Colonic mucosa (tissue), 4 donors: ENCODE results near the gene MAGEA2B. TPM values are rescaled to one million over a fixed set of nuclear protein-coding genes. Genes with fewer than 3 reads are reported as not detected.
"Not testable (repeated sequence)": the region's sequence is repeated elsewhere in the genome, so short reads cannot be mapped to it uniquely, and the experiment has no call there.

Experiments
- DNase-seq: peaks from one replicate; pipeline ENCODE4 v3.0.0-alpha.2; 2020
- H3K27ac ChIP-seq: fragments of 200-600 bp; one replicate; pipeline ENCODE4 v1.8.0; 2021
- H3K27me3 ChIP-seq: fragments of 200-600 bp; one replicate; pipeline ENCODE4 v1.8.0; 2021
- H3K36me3 ChIP-seq: fragments of 200-600 bp; one replicate; pipeline ENCODE4 v1.8.0; 2021
- H3K4me1 ChIP-seq: fragments of 200-600 bp; one replicate; pipeline ENCODE4 v1.8.0; 2021; ENCODE audit warnings: mild to moderate bottlenecking
- H3K4me3 ChIP-seq: fragments of 200-600 bp; one replicate; pipeline ENCODE4 v1.8.0; 2021
- H3K9ac ChIP-seq, 2 donors: one replicate each; pipeline ENCODE4 v1.7.0; 2013; ENCODE audit warnings: control low read depth in 2 of 2, low read depth in 2 of 2, low read length in 2 of 2
- H3K9me3 ChIP-seq: fragments of 200-600 bp; one replicate; pipeline ENCODE4 v1.8.0; 2021
- CTCF ChIP-seq: fragments of 200-600 bp; IDR thresholded peaks from one replicate; pipeline ENCODE4 v1.8.0; 2022; ENCODE audit warnings: antibody characterized with exemption, mild to moderate bottlenecking
- intact Hi-C: fragments of 100-400 bp; cut with DNase I; formaldehyde crosslinking; loops from one replicate; pipeline ENCODE4 v1.14.1; 2022
- total RNA-seq, 2 donors: library from RNA; stranded (reverse); fragmentation: NEBNext Ultra II Directional in 1 of 2; extraction: Animal tissue kit (Norgen Biotek cat#: 25700) in 1 of 2; gene quantifications; one replicate each; pipeline ENCODE4 v1.2.1, GENCODE V29; 2021
- donor health status: healthy.
- donor health status: DM: no; HTN: no; CAD: no.
- donor health status: DM: no; HTN: no; CAD: no.

Gene MAGEA2B
- total RNA-seq, 2 donors from 2014 or later, result 0.62 TPM; not detected in 1

- no peaks in the 10 kb centered on the region for H3K27me3 ChIP-seq
- H3K27ac ChIP-seq, result no peak overlapping the region
- intact Hi-C loops, result no loop called here
- no peak overlapping the region for H3K4me3 ChIP-seq
- TF ChIP-seq CTCF, result no peak
- DNase-seq, result no peak
- H3K9ac ChIP-seq, result no peak overlapping the region
- H3K36me3 ChIP-seq, result no peaks in the 10 kb centered on the region
- H3K4me1 ChIP-seq, result no peaks in the 10 kb centered on the region
- H3K9me3 ChIP-seq, result no peaks in the 10 kb centered on the region
Measured at GRCh38 chrX:152738560-152738959, 24.1 kb downstream of the MAGEA2B start.

DNA sequence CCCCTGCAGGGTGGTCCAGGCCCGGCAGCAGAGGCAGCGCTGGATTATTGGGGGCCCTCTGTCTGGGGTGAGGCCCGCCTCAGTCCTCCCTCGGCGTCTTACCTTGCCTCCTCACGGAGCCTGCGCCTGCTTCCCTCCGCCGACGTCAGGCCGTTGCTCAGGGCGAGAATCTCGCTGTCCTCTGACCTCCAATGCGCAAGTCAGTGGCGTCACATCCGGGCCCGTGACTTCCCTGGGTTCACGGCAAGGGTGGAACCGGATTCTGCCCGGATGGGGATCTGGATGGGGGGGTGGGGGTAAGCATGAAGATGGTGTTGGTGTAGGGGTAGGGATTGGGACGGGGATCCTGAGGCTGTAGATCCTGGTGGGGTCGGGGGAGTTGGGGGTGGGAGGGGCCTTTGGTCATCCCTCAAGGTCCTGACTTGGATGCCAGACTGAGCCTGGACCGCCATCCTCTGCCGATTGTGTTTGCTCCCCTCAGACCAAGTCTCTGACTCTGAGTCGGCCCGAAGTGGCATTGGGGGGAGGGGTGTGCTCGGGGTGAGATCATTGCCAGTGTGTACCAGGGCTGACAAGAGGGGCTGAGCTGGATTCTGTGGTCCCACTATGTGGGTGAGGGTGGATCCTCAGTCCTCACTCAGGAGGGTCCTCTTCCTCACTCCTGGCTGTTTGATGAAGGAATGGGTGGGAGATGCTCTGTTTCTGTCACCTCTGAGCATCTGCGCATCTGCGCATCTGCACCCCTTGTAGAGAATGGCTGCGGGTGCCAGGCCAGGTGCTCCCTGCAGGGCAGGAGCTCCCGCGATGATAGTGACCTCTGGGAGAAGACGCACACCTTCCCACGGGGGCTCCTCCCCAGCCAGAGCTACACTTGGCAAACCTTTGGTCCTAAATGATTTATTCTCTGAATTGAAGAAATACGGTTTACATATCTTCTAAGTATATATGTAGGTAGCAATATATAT lies 39.5 kb downstream of the MAGEA2B start, which contains the start of gene MAGEA2:
MAGEA2 (minus strand) TSS at position 157 of the 965 bp plus-strand sequence. CDS start 2,479 bp downstream, outside the sequence.
- H3K9me3 ChIP-seq, H3K27me3 ChIP-seq, H3K9ac ChIP-seq, H3K4me1 ChIP-seq, H3K4me3 ChIP-seq, H3K27ac ChIP-seq, intact Hi-C loops, H3K36me3 ChIP-seq, DNase-seq: not testable (repeated sequence)

DNA sequence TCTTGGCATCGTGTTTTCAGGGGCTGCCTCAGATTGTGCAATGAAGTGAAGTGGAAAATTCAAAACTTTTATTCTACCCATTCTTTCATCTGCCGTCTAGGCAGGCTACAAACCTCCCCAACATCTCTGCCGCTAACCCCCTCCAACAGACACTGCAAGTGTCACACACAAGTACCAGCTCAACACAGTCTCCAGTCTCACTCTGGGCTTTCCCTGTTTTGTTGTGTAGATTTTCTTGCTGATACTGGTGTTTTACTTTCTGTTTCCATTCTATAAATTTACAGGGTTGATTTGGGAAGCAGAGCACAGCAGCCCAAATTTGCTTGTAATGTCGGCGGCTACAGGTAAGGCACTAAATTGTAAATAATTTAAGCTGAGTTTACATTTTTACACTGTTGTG lies 40.4 kb downstream of the MAGEA2B start:
- H3K27ac ChIP-seq, H3K9ac ChIP-seq, H3K9me3 ChIP-seq, DNase-seq, H3K4me3 ChIP-seq, H3K4me1 ChIP-seq, intact Hi-C loops, H3K27me3 ChIP-seq, H3K36me3 ChIP-seq: not testable (repeated sequence)

- intact Hi-C loops, H3K36me3 ChIP-seq, H3K27ac ChIP-seq: not testable (repeated sequence)
Measured at GRCh38 chrX:152758918-152759317, 44.5 kb downstream of the MAGEA2B start, which contains the start of gene CSAG3. CSAG3 (plus strand) TSS chrX:152759218.

DNA sequence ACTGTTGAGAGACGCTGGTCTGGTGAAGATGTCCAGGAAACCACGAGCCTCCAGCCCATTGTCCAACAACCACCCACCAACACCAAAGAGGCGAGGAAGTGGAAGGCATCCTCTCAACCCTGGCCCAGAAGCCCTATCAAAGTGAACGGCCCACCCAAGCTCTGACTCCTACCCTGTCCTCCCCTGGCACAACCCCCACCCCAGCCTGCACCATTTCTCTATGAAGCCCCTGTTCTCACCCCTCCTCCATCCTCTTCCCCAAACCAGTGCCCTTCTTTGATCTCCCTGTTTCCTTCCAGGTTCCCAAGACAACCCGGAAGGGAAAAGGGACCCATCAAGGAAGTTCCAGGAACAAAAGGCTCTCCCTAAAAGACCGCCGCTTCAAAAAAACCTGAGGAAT lies 45.1 kb downstream of the MAGEA2B start:
- intact Hi-C loops, H3K9ac ChIP-seq, H3K36me3 ChIP-seq, H3K4me1 ChIP-seq, H3K27me3 ChIP-seq, DNase-seq, H3K4me3 ChIP-seq, H3K27ac ChIP-seq, H3K9me3 ChIP-seq: not testable (repeated sequence)

More at GRCh38 chrX:152758918-152759317, 44.5 kb downstream of the MAGEA2B start, which contains the start of gene CSAG3:
- H3K4me3 ChIP-seq, H3K4me1 ChIP-seq, DNase-seq, H3K27me3 ChIP-seq, H3K9ac ChIP-seq, H3K9me3 ChIP-seq: not testable (repeated sequence)

GRCh38 chrX:152761582-152761981 lies 47.2 kb downstream of the MAGEA2B start:
- H3K27ac ChIP-seq, H3K4me3 ChIP-seq, H3K4me1 ChIP-seq, H3K9me3 ChIP-seq, H3K36me3 ChIP-seq, H3K9ac ChIP-seq, H3K27me3 ChIP-seq, intact Hi-C loops, DNase-seq: not testable (repeated sequence)

GRCh38 chrX:152766562-152766961 lies 52.1 kb downstream of the MAGEA2B start:
- H3K27ac ChIP-seq, H3K9ac ChIP-seq, H3K4me1 ChIP-seq, H3K27me3 ChIP-seq, H3K36me3 ChIP-seq, H3K4me3 ChIP-seq, H3K9me3 ChIP-seq, DNase-seq, intact Hi-C loops: not testable (repeated sequence)

Other genes with a start within 250 kb of the MAGEA2B start
- under 1 TPM in 1 of 2 donors, not detected in 1; 0.03 TPM for gene GABRQ, start 76.7 kb upstream of the MAGEA2B start, total RNA-seq
- under 1 TPM in 1 of 2 donors, not detected in 1; 0.40 TPM for gene MAGEA3, start 15.8 kb upstream of the MAGEA2B start, total RNA-seq
- gene CSAG2, start 5.4 kb upstream of the MAGEA2B start, total RNA-seq, result not detected
- gene CSAG1, start 19.1 kb downstream of the MAGEA2B start, total RNA-seq, result not detected
- under 1 TPM in 1 of 2 donors, not detected in 1; 0.20 TPM for gene MAGEA12, start 19.1 kb downstream of the MAGEA2B start, total RNA-seq
- gene MAGEA2, start 39.2 kb downstream of the MAGEA2B start, total RNA-seq, result not detected
- not detected for gene CSAG3, start 44.6 kb downstream of the MAGEA2B start, total RNA-seq
- gene MAGEA6, start 55.1 kb downstream of the MAGEA2B start, total RNA-seq, result under 1 TPM in 1 of 2 donors, not detected in 1; 0.32 TPM
- 10 to 100 TPM; 19.0 to 20.4 TPM for gene CETN2, start 116.1 kb downstream of the MAGEA2B start, total RNA-seq
- 10 to 100 TPM; 25.3 to 28.8 TPM for gene NSDHL, start 116.4 kb downstream of the MAGEA2B start, total RNA-seq
- gene ZNF185, start 183.4 kb downstream of the MAGEA2B start, total RNA-seq, result 1 to 10 TPM; 3.6 to 4.5 TPM